Measurements from ENCODE around the gene GSG1.

DNA sequence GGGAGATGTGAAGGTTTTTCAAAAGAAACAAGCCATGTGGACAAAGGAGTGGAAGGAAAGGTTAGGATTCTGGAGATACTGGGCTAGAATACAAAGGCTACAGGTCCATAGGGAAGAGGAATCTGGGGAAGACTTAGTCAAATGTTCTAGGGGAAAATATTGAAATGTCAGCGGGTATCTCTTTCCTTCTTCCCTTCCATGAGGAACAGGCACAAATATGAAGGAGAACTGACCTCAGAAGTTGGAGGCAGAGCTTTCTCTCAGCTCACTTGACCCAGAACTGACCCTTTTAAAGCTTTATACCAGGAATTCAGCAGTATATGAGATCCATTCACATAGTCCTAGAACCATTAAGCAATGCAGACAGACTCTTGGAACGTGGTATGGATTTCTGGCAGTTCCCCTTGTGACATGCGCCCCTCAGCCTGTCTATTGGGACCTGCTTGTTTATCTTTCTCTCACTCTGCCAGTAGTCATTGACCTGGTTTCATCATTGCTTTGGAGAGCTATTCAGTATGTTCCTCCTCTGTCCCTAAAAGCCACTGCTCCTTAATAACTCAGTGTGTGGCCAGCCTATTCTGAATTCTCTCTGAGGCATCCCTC lies 43.0 kb upstream of the GSG1 start:
- TF ChIP-seq SUZ12 (IDR thresholded peaks at IDR 0.05; ENCODE audit: extremely low read depth, insufficient read depth, insufficient read length) (no peak), YY1 (IDR thresholded peaks at IDR 0.05; ENCODE audit: insufficient read depth, insufficient read length) (no peak), ZNF274 (IDR thresholded peaks at IDR 0.05; ENCODE audit: low read depth, low read length) (no peak)
